ENCODE measurements around the gene TMEM140.

TMEM140 gene

DNA sequence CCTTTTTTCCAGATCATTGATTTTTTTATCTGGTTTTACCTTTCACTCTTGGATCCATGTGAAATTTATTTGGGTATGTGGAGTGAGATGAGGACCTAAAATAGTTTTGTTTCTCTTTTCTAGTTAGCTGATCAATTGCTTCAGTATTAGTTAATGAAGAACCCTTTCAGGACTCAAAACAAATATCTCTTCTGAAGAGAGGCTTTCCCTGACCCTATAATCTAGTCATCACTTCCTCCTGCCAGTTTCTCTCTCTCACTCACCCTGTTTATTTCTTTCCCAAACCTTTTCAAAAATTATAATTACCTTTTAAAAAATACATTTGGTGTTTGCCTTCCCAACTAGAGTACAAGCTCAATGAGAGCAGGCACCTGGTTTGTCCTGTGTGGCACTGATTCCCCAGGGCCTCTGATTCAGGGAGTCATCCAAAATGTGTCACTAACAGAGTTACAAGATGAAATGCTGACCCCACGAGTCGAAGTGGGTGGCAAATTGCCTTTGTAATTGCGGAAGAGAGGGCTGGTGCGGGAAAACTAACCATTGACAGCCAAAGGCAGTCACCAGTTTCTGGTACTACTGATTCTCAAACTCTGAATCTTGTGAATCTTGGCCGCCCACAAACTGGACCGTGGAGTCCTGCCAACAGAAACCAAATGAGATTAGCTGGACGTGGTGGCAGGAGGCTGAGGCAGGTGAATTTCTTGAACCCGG, 2.4 kb downstream of the TMEM140 start:
- TF ChIP-seq, protein P1, sequence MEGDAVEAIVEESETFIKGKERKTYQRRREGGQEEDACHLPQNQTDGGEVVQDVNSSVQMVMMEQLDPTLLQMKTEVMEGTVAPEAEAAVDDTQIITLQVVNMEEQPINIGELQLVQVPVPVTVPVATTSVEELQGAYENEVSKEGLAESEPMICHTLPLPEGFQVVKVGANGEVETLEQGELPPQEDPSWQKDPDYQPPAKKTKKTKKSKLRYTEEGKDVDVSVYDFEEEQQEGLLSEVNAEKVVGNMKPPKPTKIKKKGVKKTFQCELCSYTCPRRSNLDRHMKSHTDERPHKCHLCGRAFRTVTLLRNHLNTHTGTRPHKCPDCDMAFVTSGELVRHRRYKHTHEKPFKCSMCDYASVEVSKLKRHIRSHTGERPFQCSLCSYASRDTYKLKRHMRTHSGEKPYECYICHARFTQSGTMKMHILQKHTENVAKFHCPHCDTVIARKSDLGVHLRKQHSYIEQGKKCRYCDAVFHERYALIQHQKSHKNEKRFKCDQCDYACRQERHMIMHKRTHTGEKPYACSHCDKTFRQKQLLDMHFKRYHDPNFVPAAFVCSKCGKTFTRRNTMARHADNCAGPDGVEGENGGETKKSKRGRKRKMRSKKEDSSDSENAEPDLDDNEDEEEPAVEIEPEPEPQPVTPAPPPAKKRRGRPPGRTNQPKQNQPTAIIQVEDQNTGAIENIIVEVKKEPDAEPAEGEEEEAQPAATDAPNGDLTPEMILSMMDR (IDR thresholded peaks at IDR 0.05), result no peak

DNA sequence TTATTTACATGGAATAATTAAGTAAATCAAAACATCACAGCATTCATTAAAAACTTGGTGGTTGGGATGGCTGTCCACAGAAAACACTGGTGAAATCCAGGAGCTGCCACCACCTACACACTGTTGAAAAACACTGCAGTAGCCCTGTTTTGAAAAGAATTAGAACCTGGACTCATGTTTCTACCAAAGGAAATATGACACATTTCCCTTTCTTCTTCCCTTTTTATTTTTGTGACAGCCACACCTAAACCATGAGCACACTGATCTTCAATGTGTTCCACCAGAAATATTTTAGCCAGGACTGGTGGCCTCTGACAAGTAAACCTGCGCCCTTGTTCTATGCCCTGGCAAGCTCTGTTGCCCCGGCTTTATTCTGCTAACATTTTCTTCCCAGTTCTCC, 3.3 kb downstream of the TMEM140 start:
- TF ChIP-seq, protein P1 (IDR thresholded peaks at IDR 0.05), result no peak

DNA sequence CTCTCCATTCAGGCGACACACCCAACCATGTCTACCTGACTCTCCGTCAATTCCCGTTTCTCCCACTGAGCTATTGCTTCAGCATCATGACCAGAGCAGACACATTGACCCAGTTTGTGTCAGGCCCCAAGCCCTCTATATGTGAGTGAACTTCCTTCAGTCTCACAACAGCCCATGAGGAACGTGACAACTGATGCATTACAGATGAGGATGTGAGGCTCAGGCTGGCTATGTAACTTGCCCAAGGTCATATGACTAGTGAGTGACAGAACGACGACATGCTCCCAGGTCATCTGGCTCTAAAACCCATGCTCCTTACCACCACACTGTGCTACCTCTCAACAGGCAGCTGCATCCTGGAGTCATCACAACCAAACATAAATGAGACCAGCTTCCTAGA, 3.7 kb downstream of the TMEM140 start:
- TF ChIP-seq, protein P1 (IDR thresholded peaks at IDR 0.05), result no peak

DNA sequence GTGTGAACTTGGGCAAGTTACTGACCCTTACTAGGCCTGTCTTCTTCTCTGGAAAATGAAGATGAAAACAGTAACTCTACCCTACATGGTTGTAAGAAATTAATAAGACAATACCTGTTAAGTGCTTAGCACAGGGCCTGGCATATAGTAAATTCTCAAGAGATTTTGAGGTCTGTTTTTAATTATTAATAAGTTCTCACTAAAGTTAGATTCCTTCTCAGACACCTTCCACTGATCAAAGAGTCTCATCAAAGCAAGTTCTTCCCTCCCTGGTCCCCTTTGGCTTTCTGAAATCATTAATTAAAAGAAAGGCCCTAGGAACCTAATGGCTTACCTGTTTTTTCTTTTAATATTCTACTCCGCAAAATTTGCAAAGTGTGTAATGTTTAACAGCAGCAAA, 4.6 kb downstream of the TMEM140 start:
- TF ChIP-seq, protein P1 (IDR thresholded peaks at IDR 0.05), result no peak

DNA sequence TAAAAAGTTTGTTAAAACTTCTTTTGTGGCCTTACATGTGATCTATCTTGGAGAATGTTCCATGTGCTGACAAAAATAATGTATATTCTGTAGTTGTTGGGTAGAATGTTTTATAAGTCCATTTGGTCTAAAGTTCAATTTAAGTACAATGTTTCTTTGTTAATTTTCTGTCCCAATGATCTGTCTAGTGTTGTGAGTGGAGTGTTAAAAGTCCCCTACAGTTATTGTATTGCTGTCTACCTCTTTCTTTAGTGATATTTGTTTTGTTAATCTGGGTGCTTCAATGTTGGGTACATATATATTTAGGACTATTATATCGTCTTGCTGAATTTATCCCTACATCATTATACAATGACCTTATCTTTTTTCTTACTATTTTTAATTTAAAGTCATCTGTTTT, 6.9 kb downstream of the TMEM140 start:
- TF ChIP-seq, protein P1 (IDR thresholded peaks at IDR 0.05), result no peak

DNA sequence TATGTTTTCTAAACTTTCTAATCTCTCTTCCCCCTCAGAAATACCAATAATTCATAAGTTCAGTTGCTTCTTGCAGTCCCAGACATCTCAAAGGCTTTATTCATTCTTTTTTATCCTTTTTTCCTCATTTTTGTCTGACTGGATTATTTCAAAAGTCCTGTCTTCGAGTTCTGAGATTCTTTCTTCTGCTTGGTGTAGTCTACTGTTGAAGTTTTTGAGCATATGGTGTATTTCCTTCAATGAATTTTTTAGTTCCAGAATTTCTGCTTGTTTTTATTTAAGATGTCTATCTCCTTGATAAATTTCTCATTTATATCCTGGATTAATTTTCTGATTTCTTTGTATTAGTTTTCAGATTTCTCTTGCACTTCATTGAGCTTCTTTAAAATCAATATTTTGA, 8.4 kb downstream of the TMEM140 start:
- TF ChIP-seq, protein P1 (IDR thresholded peaks at IDR 0.05), result no peak

DNA sequence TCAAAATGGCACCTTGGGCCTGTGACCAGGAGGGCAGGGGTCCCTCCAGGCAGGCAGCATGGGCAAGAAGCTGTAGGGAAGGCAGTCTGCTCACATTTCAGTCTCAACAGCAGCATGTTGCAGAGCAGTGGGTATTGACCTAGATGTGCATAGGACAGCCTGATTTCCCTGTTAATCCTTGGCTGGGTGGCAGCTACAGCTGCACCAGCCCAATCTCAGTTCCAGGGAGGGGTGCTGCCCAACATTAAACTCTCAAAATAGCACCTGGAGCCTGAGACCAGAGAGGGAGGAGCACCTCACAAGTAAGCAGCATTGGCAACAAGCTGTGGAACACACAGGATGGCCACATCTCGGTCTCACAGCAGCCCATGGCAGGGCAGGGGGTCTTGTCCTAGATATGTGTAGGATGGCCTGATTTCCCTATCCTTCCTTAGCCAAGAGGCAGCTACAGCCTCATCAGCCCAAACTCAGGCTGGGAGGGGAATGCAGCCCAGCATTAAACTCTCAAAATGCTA, 10.3 kb downstream of the TMEM140 start:
- TF ChIP-seq, protein P1 (IDR thresholded peaks at IDR 0.05), result no peak

Measured in LNCAP (cell line).